GM18520 (cell line): ENCODE results near the gene HMCES.
"Not testable (repeated sequence)": the region's sequence is repeated elsewhere in the genome, so short reads cannot be mapped to it uniquely, and the experiment has no call there.

Experiments used
- ATAC-seq: cut with Tn5 transposase; IDR thresholded peaks from one replicate; pipeline ENCODE4 v1.9.1; 2021; ENCODE audit not compliant: unreplicated experiment

The HMCES gene

GRCh38 chr3:129256270-129256669 lies 22.4 kb upstream of the HMCES start:
- no peak for ATAC-seq

GRCh38 chr3:129257609-129258008 lies 21.1 kb upstream of the HMCES start:
- ATAC-seq: no peak

- no peak for ATAC-seq
Observed at GRCh38 chr3:129259612-129260477, 18.8 kb upstream of the HMCES start.

DNA sequence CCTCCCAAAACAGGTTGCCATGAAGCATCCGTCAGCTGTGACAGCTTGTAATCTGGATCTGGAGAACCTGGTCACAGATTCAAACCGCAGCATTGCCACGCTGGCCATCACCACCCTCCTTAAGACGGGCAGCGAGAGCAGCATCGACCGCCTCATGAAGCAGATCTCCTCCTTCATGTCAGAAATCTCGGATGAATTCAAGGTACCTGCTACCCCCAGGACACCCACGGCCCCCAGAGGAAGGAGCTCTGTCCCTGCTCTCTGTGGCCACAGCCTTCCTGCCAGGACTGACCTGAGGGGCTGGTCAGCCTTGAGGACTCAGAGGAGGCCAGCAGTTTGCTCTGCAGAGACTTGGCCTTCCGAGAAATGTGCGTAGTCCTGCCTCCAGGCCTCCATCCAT lies 18.1 kb upstream of the HMCES start:
- ATAC-seq: no peak

- ATAC-seq: no peak
Observed at GRCh38 chr3:129261894-129262293, 16.8 kb upstream of the HMCES start.

- no peak for ATAC-seq
Observed at GRCh38 chr3:129263161-129263910, 15.3 kb upstream of the HMCES start.

GRCh38 chr3:129264994-129265393 lies 13.7 kb upstream of the HMCES start:
- ATAC-seq: not testable (repeated sequence)

- ATAC-seq: no peak
Observed at GRCh38 chr3:129266651-129267050, 12.0 kb upstream of the HMCES start.

GRCh38 chr3:129268396-129268795 lies 10.3 kb upstream of the HMCES start:
- no peak for ATAC-seq

- ATAC-seq: no peak
Observed at GRCh38 chr3:129271674-129272073, 7.0 kb upstream of the HMCES start.

DNA sequence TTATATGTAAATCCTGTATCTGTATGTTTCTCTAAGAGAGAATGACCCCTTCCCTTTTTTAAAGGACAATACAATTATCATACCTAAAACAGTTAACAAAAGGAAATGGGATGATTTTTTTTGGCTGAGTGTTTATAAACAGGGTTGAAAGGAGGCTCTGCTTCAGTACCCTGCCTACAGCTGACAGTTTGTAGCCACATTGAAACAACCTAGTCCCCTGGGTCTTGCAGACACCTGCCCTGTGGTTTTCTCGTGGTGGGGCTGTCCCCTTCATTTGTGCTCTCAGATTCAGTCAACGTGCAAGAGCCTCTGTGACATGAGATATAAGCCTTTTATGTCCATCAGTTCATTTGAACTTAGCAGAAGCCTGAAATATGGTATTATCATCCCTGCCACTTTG lies 2.3 kb upstream of the HMCES start:
- peak; percentile 91 for ATAC-seq

GRCh38 chr3:129277829-129278271 lies 820 bp upstream of the HMCES start:
- no peak for ATAC-seq

DNA sequence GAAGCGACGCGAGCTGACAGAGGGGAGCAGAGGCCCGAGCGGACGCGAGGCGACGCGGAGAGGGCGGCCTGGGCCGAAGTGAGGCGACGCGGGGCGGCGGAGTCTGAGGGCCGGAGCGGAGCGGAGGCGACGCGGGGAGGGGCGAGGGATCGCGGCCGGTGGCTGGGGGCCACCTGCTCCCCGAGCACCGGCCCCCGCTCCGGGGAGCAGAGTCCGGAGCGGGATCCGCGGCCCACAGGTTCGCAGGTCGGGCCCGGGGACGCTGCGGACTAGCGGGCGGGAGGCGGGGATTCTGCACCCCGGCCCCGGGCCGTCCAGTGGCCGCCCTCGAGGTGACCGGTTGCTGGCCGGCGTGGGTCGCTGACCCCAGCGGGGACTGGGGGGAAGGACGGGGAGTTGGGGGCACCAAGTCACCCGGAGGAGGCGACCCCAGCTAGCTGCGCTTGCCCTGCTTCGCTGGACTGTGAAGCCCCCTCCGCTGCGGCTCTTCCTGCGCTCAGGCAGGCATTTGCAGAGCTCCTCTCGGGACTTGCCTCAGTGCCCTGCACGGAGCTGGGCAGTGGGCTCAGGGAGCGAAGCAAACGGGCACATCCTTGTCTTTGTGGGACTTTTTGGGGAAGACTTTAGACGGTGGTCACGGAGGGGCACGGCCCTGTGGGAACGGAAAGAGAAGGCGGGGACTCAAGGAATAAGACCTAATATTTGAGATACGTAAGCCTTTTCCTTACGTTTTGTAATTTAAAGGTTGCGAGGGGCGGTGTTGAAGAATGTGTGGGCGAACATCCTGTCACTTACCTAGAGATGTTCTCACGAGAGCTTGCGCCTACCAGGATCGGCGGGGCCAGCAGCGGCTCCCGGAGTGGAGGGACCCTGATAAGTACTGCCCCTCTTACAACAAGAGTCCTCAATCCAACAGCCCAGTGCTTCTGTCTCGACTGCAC lies 566 bp downstream of the HMCES start:
- ATAC-seq: no peak

DNA sequence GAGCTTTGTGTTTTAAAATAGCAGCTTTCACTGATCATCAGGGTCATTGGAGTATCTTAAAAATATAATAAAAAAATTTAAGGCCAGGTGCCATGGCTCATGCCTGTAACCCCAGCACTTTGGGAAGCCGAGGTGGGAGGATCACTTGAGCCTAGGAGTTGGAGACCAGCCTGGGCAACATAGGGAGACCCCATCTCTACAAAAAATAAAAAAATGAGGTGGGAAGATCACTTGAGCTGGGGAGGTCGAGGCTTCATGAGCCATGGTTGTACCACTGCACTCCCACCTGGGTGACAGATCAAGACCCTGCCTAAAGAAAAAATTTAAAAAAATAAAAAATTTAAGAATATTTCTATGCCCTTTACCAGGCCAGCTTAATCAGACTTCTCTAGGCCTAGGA lies 1.5 kb downstream of the HMCES start:
- ATAC-seq: no peak

- no peak for ATAC-seq
Observed at GRCh38 chr3:129281726-129282125, 3.1 kb downstream of the HMCES start.

- peak; percentile 90 for ATAC-seq
Observed at GRCh38 chr3:129282727-129283327, 4.2 kb downstream of the HMCES start.

- ATAC-seq: no peak
Observed at GRCh38 chr3:129286081-129286480, 7.4 kb downstream of the HMCES start.

- no peak for ATAC-seq
Observed at GRCh38 chr3:129288446-129288845, 9.8 kb downstream of the HMCES start.

- ATAC-seq: no peak
Observed at GRCh38 chr3:129289201-129289921, 10.7 kb downstream of the HMCES start.
